Stimulated activated naive CD4-positive, alpha-beta T cell treated with Interleukin-2 at 50 U/mL for 16 hours (primary cell): ENCODE measurements around the gene CASZ1.

ENCODE experiments used
- DNase-seq: peaks from one replicate; lab custom pipeline; 2025; lab: John Stamatoyannopoulos, UW

The CASZ1 gene

DNA sequence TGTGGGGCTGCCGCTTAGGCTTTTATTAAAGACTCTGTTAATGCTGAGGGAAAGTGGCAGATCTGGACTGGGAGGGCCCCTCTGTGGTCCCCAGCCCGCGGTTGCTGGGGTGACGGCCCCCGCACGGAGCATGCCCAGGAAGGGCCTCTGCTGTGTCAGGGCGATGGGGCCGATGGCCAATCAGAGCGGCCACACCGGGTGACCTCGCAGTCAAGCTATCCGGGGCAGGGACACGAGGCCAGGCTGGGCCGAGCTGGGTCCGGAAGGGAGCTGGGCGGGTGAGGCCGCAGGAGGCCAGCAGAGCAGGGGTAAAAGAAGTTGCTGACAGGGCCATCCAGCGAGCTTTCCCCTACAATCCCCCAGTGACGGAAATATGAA is 145.1 kb downstream of the CASZ1 start:
- no peak for DNase-seq

- no peak for DNase-seq
Measured at GRCh38 chr1:10650556-10651388, 145.7 kb downstream of the CASZ1 start.

DNA sequence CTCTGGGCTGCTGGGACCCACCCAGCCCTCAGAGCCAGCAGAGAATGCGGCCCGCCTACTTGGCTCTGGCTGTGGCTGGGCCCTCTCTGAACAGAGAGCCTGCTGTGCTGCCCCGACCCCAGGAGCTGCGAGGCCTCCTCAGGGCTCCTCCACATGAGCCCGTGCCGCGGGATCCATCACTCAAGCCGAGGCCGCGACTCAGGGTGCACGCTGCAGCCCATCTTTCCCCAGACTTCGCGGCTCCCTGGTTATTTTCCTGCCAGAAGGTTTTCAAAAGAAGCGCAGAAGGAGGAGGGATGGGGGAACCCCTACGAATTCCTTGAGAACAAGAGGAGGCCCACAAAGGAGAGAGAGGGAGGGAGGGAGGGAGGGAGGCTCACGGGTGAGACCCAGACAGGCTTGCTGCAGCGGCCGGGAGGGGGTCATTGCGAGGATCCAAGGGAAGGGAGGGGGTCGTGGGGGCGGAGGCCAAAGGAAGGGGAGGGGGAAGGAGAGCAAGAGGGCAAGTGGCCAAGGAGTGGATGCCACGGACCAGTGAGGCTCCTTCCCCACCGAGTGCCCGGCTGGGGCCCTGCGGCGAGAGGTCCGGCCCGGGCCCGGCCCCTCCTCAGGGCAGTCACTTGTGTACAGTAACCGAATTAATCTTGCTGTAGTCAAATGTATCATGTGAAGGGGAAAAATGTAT is 146.8 kb downstream of the CASZ1 start:
- DNase-seq = no peak

- no peak for DNase-seq
Measured at GRCh38 chr1:10648689-10649516, 147.5 kb downstream of the CASZ1 start.

GRCh38 chr1:10647414-10648170 is 148.9 kb downstream of the CASZ1 start:
- no peak for DNase-seq

GRCh38 chr1:10646347-10646861 is 150.0 kb downstream of the CASZ1 start:
- no peak for DNase-seq

- DNase-seq = no peak
Measured at GRCh38 chr1:10644307-10645128, 151.9 kb downstream of the CASZ1 start.

- DNase-seq = no peak
Measured at GRCh38 chr1:10643607-10644306, 152.7 kb downstream of the CASZ1 start.

GRCh38 chr1:10642403-10643080 is 153.9 kb downstream of the CASZ1 start:
- no peak for DNase-seq

GRCh38 chr1:10641976-10642375 is 154.5 kb downstream of the CASZ1 start:
- no peak for DNase-seq

DNA sequence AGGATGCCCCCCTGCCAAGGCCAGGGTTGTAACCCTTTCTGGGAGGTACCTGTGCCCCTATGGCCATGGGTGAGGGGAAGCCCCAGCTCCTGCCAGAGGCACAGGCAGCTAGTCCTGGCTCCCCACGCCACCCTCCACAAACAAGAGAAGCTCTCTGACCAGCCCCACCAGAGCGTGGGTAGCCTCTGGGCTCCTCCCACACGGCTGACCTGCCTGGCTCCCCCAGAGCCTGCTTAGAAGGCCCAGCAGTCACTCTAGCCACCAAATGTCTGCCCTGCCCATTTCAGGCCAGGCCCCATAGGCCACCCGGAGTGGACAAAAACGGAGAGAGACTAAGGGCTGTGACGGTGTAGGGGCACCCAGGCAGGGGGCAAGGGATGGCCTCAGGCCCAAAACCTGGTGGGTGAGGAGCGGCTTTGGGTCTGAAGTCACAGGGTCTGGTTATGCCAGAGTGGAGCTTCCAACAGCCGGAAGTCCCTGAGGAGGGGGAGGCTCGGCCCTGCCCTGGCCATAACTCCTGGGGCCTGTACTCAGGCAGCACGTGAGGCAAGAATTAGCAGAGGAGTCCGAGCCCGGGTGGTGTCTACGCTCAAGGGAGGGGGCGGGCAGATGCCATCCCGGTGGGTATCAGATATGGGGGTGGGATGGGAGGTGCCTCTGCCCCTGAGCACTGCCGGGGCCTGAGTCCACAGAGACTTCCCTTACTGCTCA is 155.4 kb downstream of the CASZ1 start:
- DNase-seq = no peak

DNA sequence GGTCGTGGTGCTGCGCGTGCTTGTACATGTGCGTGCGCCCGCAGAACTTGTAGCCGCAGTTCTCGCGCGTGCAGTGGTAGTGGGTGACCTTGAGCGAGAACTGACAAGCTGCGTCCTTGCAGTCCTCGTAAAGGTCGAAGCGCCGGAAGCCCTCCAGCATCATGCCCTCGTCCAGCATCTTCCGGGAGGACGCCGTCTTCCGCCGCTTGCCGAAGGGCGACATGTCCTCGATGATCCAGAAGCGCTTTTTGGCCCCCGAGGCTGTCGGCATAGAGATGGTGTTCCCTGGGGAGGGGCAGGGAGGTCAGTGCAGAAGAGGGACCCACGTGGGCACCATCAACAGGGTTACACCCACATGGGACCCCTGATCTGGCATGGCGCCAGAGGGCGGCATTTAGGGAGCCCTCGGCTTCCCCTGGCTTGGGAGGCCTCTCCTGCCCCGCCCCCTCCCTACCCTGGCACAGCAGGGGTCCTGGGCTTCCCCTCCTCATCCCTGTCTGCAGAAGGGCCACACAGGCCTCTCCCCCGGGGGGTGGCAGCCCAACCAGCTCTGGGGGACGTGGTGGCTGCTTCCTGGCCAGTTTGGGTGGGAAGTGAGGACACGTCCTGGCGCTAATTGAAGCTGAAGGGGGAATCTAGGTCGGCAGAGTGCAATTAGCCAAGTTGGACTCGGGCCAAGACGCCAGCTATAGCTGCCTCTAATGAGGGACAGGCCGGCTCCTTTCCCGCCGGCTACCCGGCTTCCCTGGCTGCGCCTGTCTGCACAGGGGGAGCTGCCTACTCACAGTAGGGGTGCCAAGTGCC is 156.5 kb downstream of the CASZ1 start:
- DNase-seq = no peak

DNA sequence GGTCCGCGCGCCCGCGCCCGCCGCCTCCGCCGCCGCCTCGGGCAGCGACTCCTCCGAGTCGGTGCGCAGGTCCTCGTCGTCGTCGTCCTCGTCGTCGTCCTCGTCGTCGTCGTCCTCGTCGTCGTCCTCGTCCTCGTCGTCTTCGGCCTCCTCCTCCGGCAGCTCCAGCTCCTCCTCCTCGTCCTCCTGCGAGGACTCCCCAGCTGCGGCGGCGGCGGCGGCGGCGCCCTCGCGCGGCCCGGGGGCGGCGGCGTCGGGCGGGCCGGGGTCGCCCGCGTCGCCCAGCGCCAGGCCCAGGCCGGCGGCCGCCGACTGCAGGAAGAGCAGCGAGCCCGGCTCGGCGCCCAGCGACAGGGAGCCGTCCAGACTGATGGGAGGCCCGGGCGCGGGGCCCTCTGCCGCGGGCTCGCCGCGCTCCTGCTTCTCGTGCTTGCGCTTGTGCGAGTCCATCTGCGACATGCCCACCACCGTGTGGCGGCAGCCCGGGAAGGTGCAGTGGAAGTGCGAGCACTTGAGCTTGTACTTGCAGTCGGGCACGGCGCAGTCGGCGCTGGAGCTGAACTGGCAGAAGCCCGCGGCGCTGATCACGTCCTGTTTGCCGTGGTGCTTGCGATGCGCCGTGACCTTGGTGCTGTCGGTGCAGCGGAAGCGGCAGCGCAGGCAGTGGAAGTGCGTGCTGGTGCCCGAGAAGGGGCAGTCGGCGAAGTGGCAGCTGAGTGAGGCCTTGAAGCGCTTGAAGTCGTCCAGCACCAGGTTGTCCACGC is 157.3 kb downstream of the CASZ1 start:
- DNase-seq = no peak

GRCh38 chr1:10638559-10639005 is 157.9 kb downstream of the CASZ1 start:
- no peak for DNase-seq

- no peak for DNase-seq
Measured at GRCh38 chr1:10637834-10638558, 158.4 kb downstream of the CASZ1 start.

DNA sequence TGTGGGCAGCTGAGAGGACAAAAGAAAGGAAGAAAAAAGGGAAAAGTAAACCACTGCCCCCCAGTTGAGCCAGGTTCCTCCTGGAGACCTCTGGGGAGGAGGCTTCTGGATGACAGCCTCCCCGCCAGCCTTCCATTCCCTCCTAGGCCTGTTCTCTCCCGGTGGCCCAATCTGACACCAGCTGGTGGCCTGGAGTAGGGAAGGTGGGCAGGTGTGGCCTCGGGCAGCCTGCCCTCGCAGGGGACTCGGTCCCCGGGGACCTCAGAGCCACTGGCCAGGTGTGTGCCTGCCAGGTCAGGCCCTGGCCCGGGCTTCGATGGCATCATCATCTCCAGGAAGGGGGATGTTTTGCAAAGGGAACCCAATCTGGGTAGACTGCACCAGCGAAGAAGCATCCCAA is 159.0 kb downstream of the CASZ1 start:
- no peak for DNase-seq

GRCh38 chr1:10635992-10636391 is 160.5 kb downstream of the CASZ1 start:
- DNase-seq = no peak
